HEK293 (cell line): ENCODE data around the gene GBP7.

Source experiments
- CTCF ChIA-PET: fragments of 350-600 bp; formaldehyde crosslinking; extraction: SDS; loops from one replicate; lab custom pipeline; 2021; ENCODE audit warnings: antibody characterized with exemption; lab: Yijun Ruan, JAX
- POLR2A ChIA-PET: fragments of 300-600 bp; formaldehyde crosslinking; extraction: SDS; loops from one replicate; lab custom pipeline; 2020; ENCODE audit warnings: antibody characterized with exemption, inconsistent platforms; lab: Yijun Ruan, JAX
- H3K27ac ChIP-seq: fragments of 200-500 bp; sonication (Bioruptor generic); 2 replicates; pipeline ENCODE4 v1.5.1; 2014; ENCODE audit warnings: low read depth, low read length, control low read depth, inconsistent platforms; ENCODE audit errors: extremely low read depth
- H3K36me3 ChIP-seq, 2 experiments: fragments of 200-500 bp in 1 of 2; sonication (Bioruptor generic) in 1 of 2; 1 replicate in 1 of 2; 2 replicates in 1 of 2; pipeline ENCODE4 v1.5.1; 2014 to 2017; ENCODE audit warnings: inconsistent platforms in 2 of 2, low read length in 2 of 2; ENCODE audit not compliant: control insufficient read depth in 2 of 2, insufficient read depth in 1 of 2
- H3K4me1 ChIP-seq: fragments of 200-500 bp; sonication (Bioruptor generic); 2 replicates; pipeline ENCODE4 v1.5.1; 2014; ENCODE audit warnings: mild to moderate bottlenecking, low read length, inconsistent platforms; ENCODE audit not compliant: control insufficient read depth, insufficient read depth
- H3K4me3 ChIP-seq: 2 replicates; pipeline ENCODE4 v1.5.1; 2011; ENCODE audit warnings: low read depth, mild to moderate bottlenecking, control low read depth, low read length, moderate library complexity
- H3K9me3 ChIP-seq: fragments of 200-500 bp; sonication (Bioruptor generic); 2 replicates; pipeline ENCODE4 v1.5.1; 2014; ENCODE audit warnings: low read depth, low read length, inconsistent platforms; ENCODE audit not compliant: control insufficient read depth, insufficient read depth
- HOXD13 ChIP-seq: sonication (generic); formaldehyde crosslinking; IDR thresholded peaks from 2 replicates; pipeline ENCODE4 v1.8.0; 2022; ENCODE audit warnings: missing genetic modification reagents, borderline replicate concordance
- OSR2 ChIP-seq: fragments of 450-650 bp; formaldehyde crosslinking; IDR thresholded peaks from 2 replicates; pipeline ENCODE4 v1.5.1; 2016; ENCODE audit warnings: missing biosample characterization, missing genetic modification characterization
- SETDB1 ChIP-seq: IDR thresholded peaks from one replicate; pipeline ENCODE4 v1.6.1; 2017; ENCODE audit warnings: mild to moderate bottlenecking, low read length, moderate library complexity, mixed read lengths; ENCODE audit not compliant: insufficient read length
- YY2 ChIP-seq: fragments of 450-650 bp; formaldehyde crosslinking; IDR thresholded peaks from 2 replicates; pipeline ENCODE4 v1.5.1; 2016; ENCODE audit warnings: missing biosample characterization, missing genetic modification characterization
- ZFP37 ChIP-seq: fragments of 450-650 bp; formaldehyde crosslinking; IDR thresholded peaks from 2 replicates; pipeline ENCODE4 v1.5.1; 2016; ENCODE audit warnings: missing biosample characterization, missing genetic modification characterization
- ZFP41 ChIP-seq: fragments of 450-650 bp; formaldehyde crosslinking; IDR thresholded peaks from 2 replicates; pipeline ENCODE4 v1.5.1; 2016; ENCODE audit warnings: missing biosample characterization, missing genetic modification characterization, borderline replicate concordance
- ZNF121 ChIP-seq: fragments of 450-650 bp; formaldehyde crosslinking; IDR thresholded peaks from 2 replicates; pipeline ENCODE4 v1.5.1; 2016; ENCODE audit warnings: missing biosample characterization, missing genetic modification characterization
- ZNF148 ChIP-seq: fragments of 450-650 bp; formaldehyde crosslinking; IDR thresholded peaks from 2 replicates; pipeline ENCODE4 v1.5.0; 2017; ENCODE audit warnings: missing biosample characterization, missing genetic modification characterization, borderline replicate concordance
- ZNF223 ChIP-seq: fragments of 450-650 bp; formaldehyde crosslinking; IDR thresholded peaks from 2 replicates; pipeline ENCODE4 v1.5.1; 2016; ENCODE audit warnings: missing biosample characterization, missing genetic modification characterization
- ZNF266 ChIP-seq: fragments of 450-650 bp; formaldehyde crosslinking; IDR thresholded peaks from 2 replicates; pipeline ENCODE4 v1.5.1; 2016; ENCODE audit warnings: missing biosample characterization, missing genetic modification characterization, low read depth
- ZNF274 ChIP-seq, 2 experiments: fragments of 200-500 bp in 1 of 2; fragments of 450-650 bp in 1 of 2; sonication (Bioruptor generic) in 1 of 2; formaldehyde crosslinking in 1 of 2; IDR thresholded peaks; 2 replicates each; pipeline versions ENCODE4 v1.5.1 to v1.6.1; 2014 to 2016; ENCODE audit warnings: borderline replicate concordance in 1 of 2, inconsistent platforms in 1 of 2, low read length in 1 of 2, missing biosample characterization in 1 of 2, missing genetic modification characterization in 1 of 2
- ZNF302 ChIP-seq: fragments of 450-650 bp; formaldehyde crosslinking; IDR thresholded peaks from 2 replicates; pipeline ENCODE4 v1.5.1; 2016; ENCODE audit warnings: missing biosample characterization, missing genetic modification characterization, low read depth
- ZNF354C ChIP-seq: fragments of 450-650 bp; formaldehyde crosslinking; IDR thresholded peaks from 2 replicates; pipeline ENCODE4 v1.5.1; 2016; ENCODE audit warnings: missing biosample characterization, missing genetic modification characterization, low read depth, borderline replicate concordance
- ZNF362 ChIP-seq: fragments of 450-650 bp; formaldehyde crosslinking; IDR thresholded peaks from 2 replicates; pipeline ENCODE4 v1.5.1; 2016; ENCODE audit warnings: missing biosample characterization, missing genetic modification characterization
- ZNF391 ChIP-seq: fragments of 450-650 bp; formaldehyde crosslinking; IDR thresholded peaks from 2 replicates; pipeline ENCODE4 v1.5.1; 2016; ENCODE audit warnings: low read depth, missing biosample characterization, missing genetic modification characterization, borderline replicate concordance
- ZNF449 ChIP-seq: fragments of 450-650 bp; formaldehyde crosslinking; IDR thresholded peaks from 2 replicates; pipeline ENCODE4 v1.5.1; 2017; ENCODE audit warnings: missing biosample characterization, mild to moderate bottlenecking, missing genetic modification characterization, moderate library complexity
- ZNF473 ChIP-seq: fragments of 450-650 bp; formaldehyde crosslinking; IDR thresholded peaks from 2 replicates; pipeline ENCODE4 v1.5.1; 2017; ENCODE audit warnings: missing biosample characterization, missing genetic modification characterization
- ZNF514 ChIP-seq: fragments of 450-650 bp; formaldehyde crosslinking; IDR thresholded peaks from 2 replicates; pipeline ENCODE4 v1.5.1; 2016; ENCODE audit warnings: missing biosample characterization, missing genetic modification characterization
- ZNF530 ChIP-seq: fragments of 450-650 bp; formaldehyde crosslinking; IDR thresholded peaks from 2 replicates; pipeline ENCODE4 v1.5.1; 2016; ENCODE audit warnings: low read depth, missing biosample characterization, missing genetic modification characterization
- ZNF580 ChIP-seq: fragments of 450-650 bp; formaldehyde crosslinking; IDR thresholded peaks from 2 replicates; pipeline ENCODE4 v1.5.1; 2016; ENCODE audit warnings: missing biosample characterization, missing genetic modification characterization
- ZNF610 ChIP-seq: fragments of 450-650 bp; formaldehyde crosslinking; IDR thresholded peaks from 2 replicates; pipeline ENCODE4 v1.5.1; 2016; ENCODE audit warnings: missing biosample characterization, missing genetic modification characterization, borderline replicate concordance
- ZNF645 ChIP-seq: fragments of 450-650 bp; formaldehyde crosslinking; IDR thresholded peaks from 2 replicates; pipeline ENCODE4; 2016; ENCODE audit warnings: missing biosample characterization, missing genetic modification characterization
- ZNF660 ChIP-seq: fragments of 450-650 bp; IDR thresholded peaks from 2 replicates; pipeline ENCODE4 v1.5.1; 2018; ENCODE audit warnings: missing biosample characterization, mild to moderate bottlenecking, missing genetic modification characterization
- ZNF677 ChIP-seq: fragments of 450-650 bp; IDR thresholded peaks from 2 replicates; pipeline ENCODE4 v1.5.0; 2018; ENCODE audit warnings: missing biosample characterization, mild to moderate bottlenecking, missing genetic modification characterization, moderate library complexity
- ZNF701 ChIP-seq: fragments of 450-650 bp; formaldehyde crosslinking; IDR thresholded peaks from 2 replicates; pipeline ENCODE4 v1.5.1; 2016; ENCODE audit warnings: missing biosample characterization, missing genetic modification characterization
- ZSCAN30 ChIP-seq: fragments of 450-650 bp; IDR thresholded peaks from 2 replicates; pipeline ENCODE4 v1.5.1; 2018; ENCODE audit warnings: missing biosample characterization, mild to moderate bottlenecking, missing genetic modification characterization, moderate library complexity

Gene GBP7

GRCh38 chr1:89172468-89173143 lies 3.2 kb downstream of the GBP7 start:
- no peaks in the 10 kb centered on the region for H3K36me3 ChIP-seq
- no peak overlapping the region for H3K4me3 ChIP-seq
- no peak overlapping the region for H3K27ac ChIP-seq
- no peaks in the 10 kb centered on the region for H3K9me3 ChIP-seq
- H3K4me1 ChIP-seq = no peaks in the 10 kb centered on the region
- CTCF ChIA-PET = no interaction called here
- POLR2A ChIA-PET = no interaction called here
- TF ChIP-seq ZNF449 (tag by site-specific recombination) (no peak), ZNF354C (tag by site-specific recombination) (no peak), ZNF223 (tag by site-specific recombination) (no peak), ZNF530 (no peak), ZNF266 (tag by site-specific recombination) (no peak), ZNF580 (no peak), ZNF610 (tag by site-specific recombination) (no peak), OSR2 (no peak), ZNF121 (tag by site-specific recombination) (no peak), YY2 (no peak), ZFP41 (tag by site-specific recombination) (no peak)
- TF ChIP-seq, all 188 proteins: peak for 0

- ChIA-PET CTCF (interaction anchor here (0.7 kb wide), 1 partner anchor 72 kb away, joined by 4 read pairs; no protein-coding TSS in a partner anchor), POLR2A (no interaction called here)
- no peaks in the 10 kb centered on the region for H3K36me3 ChIP-seq
- TF ChIP-seq ZNF391 (tag by site-specific recombination) (no peak), ZNF514 (tag by site-specific recombination) (no peak), SETDB1 (no peak), ZNF302 (tag by site-specific recombination) (no peak), ZSCAN30 (tag by site-specific recombination) (no peak), ZNF473 (tag by site-specific recombination) (no peak), ZNF645 (tag by site-specific recombination) (no peak), ZNF148 (tag by site-specific recombination) (no peak), ZNF274 (IDR thresholded peaks at IDR 0.05; ENCODE audit: low read length) (no peak), ZNF274 (tag by site-specific recombination; IDR thresholded peaks at IDR 0.05; ENCODE audit: borderline replicate concordance) (no peak), ZNF677 (tag by site-specific recombination) (no peak), ZNF610 (tag by site-specific recombination) (no peak), ZNF701 (tag by site-specific recombination) (no peak), ZFP37 (tag by site-specific recombination) (no peak), HOXD13 (CRISPR knock-in tag) (no peak), ZNF362 (no peak), ZNF660 (tag by site-specific recombination) (no peak)
These were observed 4.8 kb downstream of the GBP7 start for GRCh38 chr1:89171067-89171438.

More at GRCh38 chr1:89171067-89171438, 4.8 kb downstream of the GBP7 start:
- Histone ChIP-seq H3K9me3 (no peaks in the 10 kb centered on the region), H3K4me1 (no peaks in the 10 kb centered on the region), H3K27ac (no peak overlapping the region), H3K4me3 (no peak overlapping the region)
